ENCODE measurements around the gene IGFBP6. TPM values are rescaled to one million over a fixed set of nuclear protein-coding genes. Genes with fewer than 3 reads are reported as not detected.

The IGFBP6 gene
- total RNA-seq, 1 donor from 2014 or later = 81.6 TPM

DNA sequence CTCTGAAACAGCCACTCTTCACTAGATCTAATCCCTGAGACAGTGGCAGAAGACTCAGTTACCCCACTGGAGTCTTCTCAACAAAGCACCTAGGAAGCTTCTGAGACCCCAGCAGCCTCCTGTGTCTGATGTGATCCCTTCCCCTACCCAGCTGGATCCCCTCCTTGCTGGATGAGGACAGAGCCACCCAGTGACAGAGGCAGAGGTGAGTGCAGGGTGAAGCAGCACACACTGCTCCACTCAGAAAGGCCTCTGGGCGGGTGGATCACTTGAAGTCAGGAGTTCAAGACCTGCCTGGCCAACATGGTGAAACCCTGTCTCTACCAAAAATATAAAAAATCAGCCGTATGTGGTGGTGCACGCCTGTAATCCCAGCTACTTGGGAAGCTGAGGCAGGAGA, 21.0 kb upstream of the IGFBP6 start:
- Histone ChIP-seq H3K27me3 (ENCODE audit: control insufficient read depth, insufficient read depth, low read length) (no peaks in the 10 kb centered on the region), H3K36me3 (ENCODE audit: control insufficient read depth, insufficient read depth, low read length) (peaks cover 21% of the 10 kb centered on the region), H3K4me3 (ENCODE audit: low read depth, low read length) (no peak overlapping the region)
- TF ChIP-seq, protein P1, sequence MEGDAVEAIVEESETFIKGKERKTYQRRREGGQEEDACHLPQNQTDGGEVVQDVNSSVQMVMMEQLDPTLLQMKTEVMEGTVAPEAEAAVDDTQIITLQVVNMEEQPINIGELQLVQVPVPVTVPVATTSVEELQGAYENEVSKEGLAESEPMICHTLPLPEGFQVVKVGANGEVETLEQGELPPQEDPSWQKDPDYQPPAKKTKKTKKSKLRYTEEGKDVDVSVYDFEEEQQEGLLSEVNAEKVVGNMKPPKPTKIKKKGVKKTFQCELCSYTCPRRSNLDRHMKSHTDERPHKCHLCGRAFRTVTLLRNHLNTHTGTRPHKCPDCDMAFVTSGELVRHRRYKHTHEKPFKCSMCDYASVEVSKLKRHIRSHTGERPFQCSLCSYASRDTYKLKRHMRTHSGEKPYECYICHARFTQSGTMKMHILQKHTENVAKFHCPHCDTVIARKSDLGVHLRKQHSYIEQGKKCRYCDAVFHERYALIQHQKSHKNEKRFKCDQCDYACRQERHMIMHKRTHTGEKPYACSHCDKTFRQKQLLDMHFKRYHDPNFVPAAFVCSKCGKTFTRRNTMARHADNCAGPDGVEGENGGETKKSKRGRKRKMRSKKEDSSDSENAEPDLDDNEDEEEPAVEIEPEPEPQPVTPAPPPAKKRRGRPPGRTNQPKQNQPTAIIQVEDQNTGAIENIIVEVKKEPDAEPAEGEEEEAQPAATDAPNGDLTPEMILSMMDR (IDR thresholded peaks at IDR 0.05; ENCODE audit: insufficient read depth, low read length, severe bottlenecking) = no peak
- DNase-seq (ENCODE audit: low read depth) (no peak), FAIRE-seq (no peak)

GRCh38 chr12:53077030-53077429, 20.4 kb upstream of the IGFBP6 start:
- H3K36me3 ChIP-seq (ENCODE audit: control insufficient read depth, insufficient read depth, low read length) = peaks cover 21% of the 10 kb centered on the region
- no peaks in the 10 kb centered on the region for H3K27me3 ChIP-seq (ENCODE audit: control insufficient read depth, insufficient read depth, low read length)
- DNase-seq (ENCODE audit: low read depth) (no peak), FAIRE-seq (no peak)
- H3K4me3 ChIP-seq (ENCODE audit: low read depth, low read length) = no peak overlapping the region
- TF ChIP-seq, protein P1 (IDR thresholded peaks at IDR 0.05; ENCODE audit: insufficient read depth, low read length, severe bottlenecking) = no peak

DNA sequence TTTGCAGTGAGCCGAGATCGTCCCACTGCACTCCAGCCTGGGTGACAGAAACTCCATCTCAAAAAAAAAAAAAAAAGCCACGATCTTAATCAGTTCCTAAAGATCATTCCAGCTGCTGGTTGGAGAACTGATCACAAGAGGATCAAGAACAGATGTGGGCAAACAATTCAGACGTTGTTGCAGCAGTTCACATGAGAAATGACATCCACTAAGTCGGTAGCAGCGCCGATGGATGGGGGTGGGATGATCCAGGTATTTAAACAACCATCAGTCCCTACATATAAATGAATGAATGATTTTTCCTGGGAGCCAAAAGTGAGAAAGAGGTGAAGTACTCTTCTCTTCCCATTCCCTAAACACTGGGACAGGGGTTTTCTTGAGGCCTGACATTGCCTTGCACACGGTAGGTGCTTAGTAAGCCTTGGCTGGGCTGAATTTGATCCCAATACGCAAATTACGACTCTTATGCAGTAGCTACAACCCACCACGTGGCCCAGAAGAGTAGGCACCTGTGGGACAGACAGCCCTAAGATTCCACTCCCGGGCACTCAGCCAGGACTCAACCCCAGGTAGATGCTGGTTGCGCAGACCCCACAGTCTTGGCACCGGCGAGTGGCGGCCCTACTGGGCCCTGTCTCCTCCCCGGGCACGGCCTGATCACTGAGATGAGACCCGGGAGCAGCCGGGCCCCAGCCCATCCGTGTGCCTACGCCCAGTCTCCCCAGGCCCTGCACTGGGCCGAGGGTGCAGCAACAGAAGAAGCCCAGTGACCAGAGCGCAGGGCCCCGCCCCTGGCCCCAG, 18.8 kb upstream of the IGFBP6 start:
- TF ChIP-seq, protein P1 (IDR thresholded peaks at IDR 0.05; ENCODE audit: insufficient read depth, low read length, severe bottlenecking) = no peak
- peaks cover 20% of the 10 kb centered on the region for H3K36me3 ChIP-seq (ENCODE audit: control insufficient read depth, insufficient read depth, low read length)
- FAIRE-seq (no peak), DNase-seq (ENCODE audit: low read depth) (peak; percentile 37)
- no peaks in the 10 kb centered on the region for H3K27me3 ChIP-seq (ENCODE audit: control insufficient read depth, insufficient read depth, low read length)
- H3K4me3 ChIP-seq (ENCODE audit: low read depth, low read length) = peak overlapping the region; percentile 56

GRCh38 chr12:53079226-53080117, 18.0 kb upstream of the IGFBP6 start, which contains the start of gene SPRYD3:
Gene SPRYD3, minus strand, starts transcription at chr12:53079390. Its CDS starts 57 bp downstream, at chr12:53079333.
- no peak for FAIRE-seq
- peak within 1 kb of the TSS; percentile 56 for H3K4me3 ChIP-seq (ENCODE audit: low read depth, low read length)
- H3K27me3 ChIP-seq (ENCODE audit: control insufficient read depth, insufficient read depth, low read length) = no peaks in the 10 kb centered on the region

DNA sequence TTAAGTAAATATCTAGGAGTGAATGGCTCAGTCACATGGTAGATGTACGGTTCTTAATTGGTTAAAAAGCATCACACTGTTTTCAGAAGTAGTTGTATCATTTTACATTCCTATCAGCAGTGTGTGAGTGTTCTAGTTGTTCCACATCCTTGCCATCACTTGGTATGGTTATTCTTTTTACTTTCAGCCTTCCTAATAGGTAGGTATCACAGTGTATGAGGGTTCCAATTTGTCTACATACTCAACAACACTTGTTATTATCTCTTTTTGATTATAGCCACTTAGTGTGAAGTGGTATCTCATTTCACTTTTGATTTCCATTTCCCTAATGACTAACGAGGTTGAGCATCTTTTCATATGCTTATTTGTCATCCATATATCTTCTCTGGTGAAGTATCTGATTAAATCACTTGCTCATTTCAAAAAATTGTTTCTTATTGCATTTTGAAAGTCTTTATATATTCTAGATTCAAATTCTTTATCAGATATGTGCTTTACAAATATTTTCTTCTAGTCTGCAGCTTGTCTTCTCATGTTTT, 14.8 kb upstream of the IGFBP6 start:
- no peaks in the 10 kb centered on the region for H3K27me3 ChIP-seq (ENCODE audit: control insufficient read depth, insufficient read depth, low read length)
- no peak for FAIRE-seq
- TF ChIP-seq, protein P1 (IDR thresholded peaks at IDR 0.05; ENCODE audit: insufficient read depth, low read length, severe bottlenecking) = no peak

More at GRCh38 chr12:53079226-53080117, 18.0 kb upstream of the IGFBP6 start, which contains the start of gene SPRYD3:
- DNase-seq (ENCODE audit: low read depth) = peak; percentile 77
- TF ChIP-seq, protein P1 (IDR thresholded peaks at IDR 0.05; ENCODE audit: insufficient read depth, low read length, severe bottlenecking) = no peak
- peaks cover 15% of the 10 kb centered on the region for H3K36me3 ChIP-seq (ENCODE audit: control insufficient read depth, insufficient read depth, low read length)

More for the DNA sequence above, 14.8 kb upstream of the IGFBP6 start:
- Histone ChIP-seq H3K36me3 (ENCODE audit: control insufficient read depth, insufficient read depth, low read length) (no peaks in the 10 kb centered on the region), H3K4me3 (ENCODE audit: low read depth, low read length) (no peak overlapping the region)
- DNase-seq (ENCODE audit: low read depth) = no peak

All from bronchial epithelial cell (primary cell).